Naive thymus-derived CD8-positive, alpha-beta T cell (primary cell): Measurements from ENCODE around the gene SOWAHB. TPM values are rescaled to one million over a fixed set of nuclear protein-coding genes. Genes with fewer than 3 reads are reported as not detected.

Source experiments
- ATAC-seq, 2 donors: fragments of 150-1000 bp; cut with Tn5 transposase in 1 of 2; sonication (Bioruptor Pico), chemical (Tn5 transposase) in 1 of 2; 1 replicate in 1 of 2; 2 replicates in 1 of 2; pipeline ENCODE4 v1.10.0; 2021; ENCODE audit warnings: mild to moderate bottlenecking in 2 of 2, moderate library complexity in 2 of 2
- POLR2A ChIA-PET: fragments of 350-600 bp; sonication (Branson Sonifier 250); formaldehyde crosslinking; loops from one replicate; lab custom pipeline; 2021; ENCODE audit warnings: antibody characterized with exemption; lab: Charles Lee
- DNase-seq, 10 donors: peaks; one replicate each; pipeline versions ENCODE4 v3.0.0 to v3.0.0-alpha.2; 2020 to 2022
- H3K27ac Mint-ChIP-seq, 10 donors: one replicate each; pipeline ENCODE4 v1.8.0; 2020 to 2022; ENCODE audit warnings: mild to moderate bottlenecking in 10 of 10, mixed read lengths in 10 of 10, moderate library complexity in 4 of 10, inconsistent platforms in 1 of 10
- H3K27me3 Mint-ChIP-seq, 5 donors: one replicate each; pipeline ENCODE4 v1.8.0; 2021 to 2022; ENCODE audit warnings: mixed read lengths in 5 of 5
- H3K36me3 Mint-ChIP-seq, 3 donors: one replicate each; pipeline ENCODE4 v1.8.0; 2020 to 2022; ENCODE audit warnings: mixed read lengths in 3 of 3, mild to moderate bottlenecking in 2 of 3, inconsistent platforms in 1 of 3
- H3K4me1 Mint-ChIP-seq, 4 donors: one replicate each; pipeline ENCODE4 v1.8.0; 2021 to 2022; ENCODE audit warnings: mixed read lengths in 4 of 4
- H3K4me3 Mint-ChIP-seq, 10 donors: one replicate each; pipeline ENCODE4 v1.8.0; 2020 to 2022; ENCODE audit warnings: mild to moderate bottlenecking in 10 of 10, mixed read lengths in 10 of 10, moderate library complexity in 6 of 10, inconsistent platforms in 1 of 10
- H3K9me3 Mint-ChIP-seq, 9 donors: one replicate each; pipeline ENCODE4 v1.8.0; 2020 to 2022; ENCODE audit warnings: mixed read lengths in 9 of 9, mild to moderate bottlenecking in 3 of 9, inconsistent platforms in 1 of 9, moderate library complexity in 1 of 9
- polyA plus RNA-seq, 3 donors: library from polyadenylated mRNA; unstranded; fragments of 300-500 nt; fragmentation: Illumina TruSeq; gene quantifications; one replicate each; pipeline ENCODE4 v1.2.3, GENCODE V29; 2021
- total RNA-seq, 8 experiments: library from RNA in 2 of 8; stranded (reverse) in 2 of 8; gene quantifications; one replicate each; pipeline ENCODE4 v1.2.3 and lab custom pipeline; 2021 to 2026

SOWAHB gene
- total and polyA plus RNA-seq, 5 experiments from 2014 or later = not detected

DNA sequence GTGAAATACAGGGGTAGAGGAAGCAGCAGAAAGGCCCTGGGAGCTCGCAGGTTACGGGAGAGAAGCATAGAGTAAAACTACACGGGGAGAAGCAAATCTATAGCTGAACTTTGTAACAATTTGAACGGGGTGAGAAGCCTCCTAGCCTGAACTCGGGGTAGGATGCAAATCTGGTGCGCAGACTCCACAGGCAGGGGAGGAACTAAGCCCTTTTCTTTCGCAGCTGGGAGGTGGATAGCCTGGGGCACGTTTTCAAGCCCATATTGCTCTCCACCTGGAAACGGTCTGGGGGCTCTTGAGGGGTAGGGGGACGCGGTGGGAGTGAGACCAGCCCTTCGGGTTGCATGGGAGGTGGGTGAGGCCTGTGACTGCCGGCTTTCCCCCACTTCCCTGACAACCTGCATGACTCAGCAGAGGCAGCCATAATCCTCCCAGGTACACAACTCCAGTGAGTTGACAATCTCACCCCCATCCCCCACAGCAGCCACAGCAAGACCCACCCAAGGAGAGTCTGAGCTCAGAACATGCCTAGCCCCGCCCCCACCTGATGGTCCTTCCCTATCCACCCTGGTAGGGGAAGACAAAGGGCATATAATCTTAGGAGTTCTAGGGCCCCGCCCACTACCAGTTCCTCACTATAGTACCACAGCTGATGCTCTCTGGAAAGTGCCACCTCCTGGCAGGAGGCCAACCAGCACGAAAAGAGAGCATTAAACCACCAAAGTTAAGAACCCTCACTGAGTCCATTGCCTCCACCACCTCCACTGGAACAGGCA lies 29.9 kb downstream of the SOWAHB start:
- Mint-ChIP-seq H3K36me3 (peaks cover 0 to 2% (median 0%) of the 10 kb centered on the region in 3 donors), H3K27ac (peak overlapping the region in 1 of 10 donors; percentile 69), H3K4me3 (no peak overlapping the region), H3K9me3 (no peaks in the 10 kb centered on the region), H3K4me1 (peaks cover 0 to 6% (median 5%) of the 10 kb centered on the region in 4 donors), H3K27me3 (peaks cover 0 to 3% (median 0%) of the 10 kb centered on the region in 5 donors)
- no peak for DNase-seq
- POLR2A ChIA-PET = no interaction called here
- no peak for ATAC-seq

DNA sequence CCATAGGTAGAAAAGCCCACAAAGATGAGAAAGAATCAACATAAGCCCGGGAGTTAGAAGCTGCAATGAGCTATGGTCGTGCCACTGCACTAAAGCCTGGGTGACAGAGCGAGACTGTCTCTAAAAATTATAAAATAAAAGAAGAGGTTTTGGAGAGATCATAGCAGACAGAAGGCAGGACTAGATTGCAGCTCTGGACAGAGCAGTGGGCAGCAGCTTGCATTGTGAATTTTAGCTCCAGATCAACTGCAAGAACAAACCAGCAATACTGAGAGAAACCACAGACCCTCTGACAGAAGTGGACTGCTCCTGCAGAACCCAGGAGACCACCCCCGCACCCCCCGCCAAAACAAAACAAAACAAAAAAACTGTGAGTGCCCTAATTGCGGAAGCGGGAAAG lies 30.6 kb downstream of the SOWAHB start:
- H3K9me3 Mint-ChIP-seq = no peaks in the 10 kb centered on the region
- peaks cover 0 to 3% (median 0%) of the 10 kb centered on the region in 5 donors for H3K27me3 Mint-ChIP-seq
- H3K4me1 Mint-ChIP-seq = peaks cover 0 to 6% (median 4%) of the 10 kb centered on the region in 4 donors
- H3K4me3 Mint-ChIP-seq = no peak overlapping the region
- H3K36me3 Mint-ChIP-seq = peaks cover 0 to 2% (median 0%) of the 10 kb centered on the region in 3 donors
- peak overlapping the region in 1 of 10 donors; percentile 69 for H3K27ac Mint-ChIP-seq
- DNase-seq (no peak), ATAC-seq (no peak)
- POLR2A ChIA-PET = no interaction called here

- DNase-seq (no peak), ATAC-seq (no peak)
- H3K36me3 Mint-ChIP-seq = peaks cover 0 to 2% (median 0%) of the 10 kb centered on the region in 3 donors
- H3K9me3 Mint-ChIP-seq = no peaks in the 10 kb centered on the region
- POLR2A ChIA-PET = no interaction called here
- H3K27me3 Mint-ChIP-seq = peaks cover 0 to 3% (median 0%) of the 10 kb centered on the region in 5 donors
- peaks cover 0 to 6% (median 4%) of the 10 kb centered on the region in 4 donors for H3K4me1 Mint-ChIP-seq
- no peak overlapping the region for H3K4me3 Mint-ChIP-seq
- no peak overlapping the region for H3K27ac Mint-ChIP-seq
These were observed 31.3 kb downstream of the SOWAHB start for GRCh38 chr4:76866641-76867040.

DNA sequence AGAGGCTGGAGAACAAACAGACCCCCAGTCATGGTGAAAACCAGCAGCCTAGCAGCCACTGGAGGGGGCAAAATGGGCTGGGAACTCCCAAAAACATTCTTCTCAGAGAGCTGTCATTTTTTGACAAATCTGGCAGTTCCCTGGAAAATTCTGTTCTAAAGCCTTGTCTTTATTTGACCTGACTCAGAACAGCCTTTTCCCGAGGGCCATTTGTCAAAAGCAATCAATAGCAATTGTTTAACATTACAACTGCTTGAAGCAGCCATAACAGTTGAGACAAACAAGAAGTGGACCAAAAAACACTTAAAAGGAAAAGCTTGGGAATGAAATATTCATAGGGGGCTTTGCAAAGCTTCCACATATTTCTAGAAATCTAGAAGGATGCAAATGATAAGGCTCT lies 39.6 kb downstream of the SOWAHB start:
- DNase-seq (no peak), ATAC-seq (no peak)
- Mint-ChIP-seq H3K4me3 (no peak overlapping the region), H3K4me1 (no peaks in the 10 kb centered on the region), H3K36me3 (no peaks in the 10 kb centered on the region), H3K27me3 (peaks cover 0 to 2% (median 0%) of the 10 kb centered on the region in 5 donors), H3K27ac (no peak overlapping the region), H3K9me3 (no peaks in the 10 kb centered on the region)
- POLR2A ChIA-PET = no interaction called here

DNA sequence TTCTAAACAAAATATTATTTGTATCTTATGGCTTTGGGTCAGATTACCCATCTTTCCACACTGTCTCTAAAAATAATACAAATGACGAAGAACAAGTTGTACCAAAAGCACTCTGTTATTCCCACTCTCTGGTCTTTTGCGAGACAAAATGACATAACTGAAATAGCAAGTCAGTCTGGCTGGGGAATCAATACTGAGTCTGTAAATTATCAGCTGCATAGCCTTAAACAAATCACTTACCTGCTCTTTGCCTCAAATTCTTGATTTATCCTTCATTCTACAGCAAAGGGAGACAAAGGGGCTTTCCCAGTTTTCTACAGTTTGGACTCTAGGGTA lies 40.9 kb downstream of the SOWAHB start:
- DNase-seq = no peak
- ATAC-seq = no peak
- POLR2A ChIA-PET = no interaction called here
- H3K4me3 Mint-ChIP-seq = no peak overlapping the region
- no peaks in the 10 kb centered on the region for H3K4me1 Mint-ChIP-seq
- H3K27ac Mint-ChIP-seq = no peak overlapping the region
- peaks cover 0 to 2% (median 0%) of the 10 kb centered on the region in 5 donors for H3K27me3 Mint-ChIP-seq
- no peaks in the 10 kb centered on the region for H3K9me3 Mint-ChIP-seq
- H3K36me3 Mint-ChIP-seq = peaks cover 0 to under 1% (median 0%) of the 10 kb centered on the region in 3 donors

GRCh38 chr4:76856243-76857073 lies 41.5 kb downstream of the SOWAHB start:
- ATAC-seq (no peak), DNase-seq (no peak)
- Mint-ChIP-seq H3K4me3 (no peak overlapping the region), H3K4me1 (no peaks in the 10 kb centered on the region), H3K27me3 (peaks cover 0 to 2% (median 0%) of the 10 kb centered on the region in 5 donors), H3K36me3 (peaks cover 0 to 1% (median 0%) of the 10 kb centered on the region in 3 donors), H3K27ac (no peak overlapping the region), H3K9me3 (no peaks in the 10 kb centered on the region)
- POLR2A ChIA-PET = no interaction called here

DNA sequence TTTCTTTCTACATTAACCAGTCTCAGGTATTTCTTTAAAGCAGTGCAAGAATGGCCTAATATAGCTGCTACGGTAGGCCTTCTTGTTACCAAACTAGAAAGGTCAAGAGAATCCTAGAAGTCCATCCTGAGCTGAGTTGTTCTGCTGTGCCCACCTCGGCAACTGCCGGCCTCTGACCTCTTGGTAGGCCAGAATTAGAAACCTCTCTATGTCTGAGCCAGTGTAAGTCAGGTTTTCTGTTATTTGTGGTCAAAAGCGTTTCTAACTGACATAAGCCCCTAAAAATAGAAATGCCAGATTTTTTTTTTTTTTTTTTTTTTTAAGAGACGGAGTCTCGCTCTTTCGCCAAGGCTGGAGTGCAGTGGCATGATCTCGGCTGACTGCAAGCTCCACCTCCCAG lies 43.1 kb downstream of the SOWAHB start:
- Mint-ChIP-seq H3K27ac (no peak overlapping the region), H3K9me3 (no peaks in the 10 kb centered on the region), H3K4me1 (no peaks in the 10 kb centered on the region), H3K4me3 (no peak overlapping the region), H3K27me3 (peaks cover 0 to 2% (median 0%) of the 10 kb centered on the region in 5 donors), H3K36me3 (peaks cover 0 to 3% (median 1%) of the 10 kb centered on the region in 3 donors)
- ATAC-seq (no peak), DNase-seq (no peak)
- POLR2A ChIA-PET = interaction anchor here (0.7 kb wide), 1 partner anchor 32 kb away, joined by 6 read pairs; no protein-coding TSS in a partner anchor

DNA sequence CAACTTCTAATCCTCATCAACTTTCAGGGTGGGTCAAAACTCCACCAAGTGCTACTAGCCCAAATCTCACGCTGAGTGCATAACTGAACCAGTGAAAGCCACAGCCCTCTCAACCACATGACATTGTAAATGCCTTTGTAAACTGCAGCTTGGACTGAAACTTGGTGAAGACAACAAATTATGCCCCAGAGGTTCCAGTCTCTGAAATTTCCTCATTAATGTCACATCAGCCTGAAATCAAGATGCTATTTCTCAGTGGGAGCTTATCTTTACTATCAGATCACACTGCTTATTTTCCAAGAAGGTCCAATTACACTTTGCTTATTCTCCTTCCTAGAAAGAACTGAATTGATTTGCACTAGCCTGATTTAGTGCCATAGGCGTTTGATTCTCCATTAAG lies 46.6 kb downstream of the SOWAHB start:
- Mint-ChIP-seq H3K27ac (no peak overlapping the region), H3K36me3 (peaks cover 0 to 7% (median 1%) of the 10 kb centered on the region in 3 donors), H3K4me1 (no peaks in the 10 kb centered on the region), H3K9me3 (peaks cover 0 to 4% (median 0%) of the 10 kb centered on the region in 9 donors), H3K27me3 (peaks cover 0 to 5% (median 0%) of the 10 kb centered on the region in 5 donors), H3K4me3 (no peak overlapping the region)
- POLR2A ChIA-PET = no interaction called here
- DNase-seq = no peak
- ATAC-seq = no peak

- ATAC-seq = no peak
- POLR2A ChIA-PET = no interaction called here
- no peak overlapping the region for H3K4me3 Mint-ChIP-seq
- H3K27me3 Mint-ChIP-seq = peaks cover 0 to 6% (median 1%) of the 10 kb centered on the region in 5 donors
- H3K9me3 Mint-ChIP-seq = peaks cover 0 to 4% (median 0%) of the 10 kb centered on the region in 9 donors
- H3K4me1 Mint-ChIP-seq = no peaks in the 10 kb centered on the region
- no peak for DNase-seq
- no peak overlapping the region for H3K27ac Mint-ChIP-seq
- peaks cover 0 to 7% (median 1%) of the 10 kb centered on the region in 3 donors for H3K36me3 Mint-ChIP-seq
These were observed 47.9 kb downstream of the SOWAHB start for GRCh38 chr4:76850010-76850441.

Other genes with a start within 250 kb of the SOWAHB start
- 10 to 100 TPM; 50.7 to 56.7 TPM for gene SEPTIN11, start 51.6 kb upstream of the SOWAHB start, total RNA-seq
- 10 to 100 TPM; 44.8 to 49.5 (median 46.0) TPM for gene SEPTIN11, start 51.6 kb upstream of the SOWAHB start, polyA plus RNA-seq
- 100 to 1,000 TPM; 309 to 315 TPM for gene CCNI, start 177.8 kb upstream of the SOWAHB start, total RNA-seq
- gene CCNI, start 177.8 kb upstream of the SOWAHB start, polyA plus RNA-seq = 100 to 1,000 TPM; 304 to 350 (median 348) TPM